Heart right ventricle (tissue), 16 donors: ENCODE measurements around the gene TRAPPC5. TPM values are rescaled to one million over a fixed set of nuclear protein-coding genes. Genes with fewer than 3 reads are reported as not detected.

Experiments used
- ATAC-seq, 8 donors: fragments of 200-7000 bp; cut with Tn5 transposase; one replicate each; pipeline ENCODE4 v1.9.1; 2020; ENCODE audit warnings: mild to moderate bottlenecking in 8 of 8, moderate library complexity in 8 of 8, moderate number of reproducible peaks in 1 of 8
- DNase-seq, 2 donors: peaks; one replicate each; pipeline ENCODE4 v3.0.0-alpha.2; 2020
- H3K27ac ChIP-seq, 10 donors: fragments of 200-600 bp; sonication (generic) in 2 of 10; one replicate each; pipeline versions ENCODE4 v1.5.0 to v1.8.0; 2020 to 2022; ENCODE audit warnings: mild to moderate bottlenecking in 3 of 10
- H3K27me3 ChIP-seq, 7 donors: fragments of 200-600 bp; one replicate each; pipeline ENCODE4 v1.8.0; 2021 to 2022; ENCODE audit warnings: mild to moderate bottlenecking in 2 of 7
- H3K36me3 ChIP-seq, 9 donors: fragments of 200-600 bp; sonication (generic) in 1 of 9; one replicate each; pipeline versions ENCODE4 v1.5.0 to v1.8.0; 2020 to 2022; ENCODE audit warnings: mild to moderate bottlenecking in 2 of 9
- H3K4me1 ChIP-seq, 9 donors: fragments of 200-600 bp; sonication (generic) in 1 of 9; one replicate each; pipeline versions ENCODE4 v1.5.0 to v1.8.0; 2020 to 2022; ENCODE audit warnings: mild to moderate bottlenecking in 4 of 9
- H3K4me3 ChIP-seq, 10 donors: fragments of 200-600 bp; sonication (generic) in 2 of 10; one replicate each; pipeline versions ENCODE4 v1.5.0 to v1.8.0; 2020 to 2022; ENCODE audit warnings: mild to moderate bottlenecking in 7 of 10, moderate library complexity in 2 of 10
- H3K9me3 ChIP-seq, 11 donors: fragments of 200-600 bp in 10 of 11; sonication (generic) in 2 of 11; one replicate each; pipeline versions ENCODE4 v1.5.0 to v1.8.0; 2013 to 2022; ENCODE audit warnings: mild to moderate bottlenecking in 2 of 11, control low read depth in 1 of 11, moderate library complexity in 1 of 11
- CTCF ChIP-seq, 9 donors: fragments of 200-600 bp; sonication (generic) in 2 of 9; IDR thresholded peaks; one replicate each; pipeline versions ENCODE4 v1.5.0 to v1.8.0; 2021 to 2022; ENCODE audit warnings: antibody characterized with exemption in 9 of 9, mild to moderate bottlenecking in 5 of 9, moderate library complexity in 1 of 9
- WGBS, 2 donors: extraction: QIAGEN DNeasy Blood & Tissue Kit; methylation state at CpG; one replicate each; pipeline ENCODE4 v1.1.7; 2013; ENCODE audit warnings: inconsistent platforms in 1 of 2; 5-methylcytosine and 5-hydroxymethylcytosine counted together
- intact Hi-C, 10 donors: fragments of 100-400 bp; cut with DNase I; formaldehyde crosslinking; loops; one replicate each; pipeline versions ENCODE4 v1.11.1 to v1.14.2; 2022
- polyA plus RNA-seq, 2 donors: library from polyadenylated mRNA; stranded (reverse); fragments of 200-250 nt; gene quantifications; one replicate each; pipeline ENCODE4 v1.2.3, GENCODE V29; 2013
- total RNA-seq, 10 donors: library from RNA; stranded (reverse); fragmentation: NEBNext Ultra II Directional in 3 of 10; extraction: Animal tissue kit (Norgen Biotek cat#: 25700) in 3 of 10; gene quantifications; one replicate each; pipeline versions ENCODE4 v1.2.1 to v1.2.4, GENCODE V29; 2021 to 2023
- donor health status: Arrhythmogenic right ventricular cardiomyopathy.
- donor health status: ischemic (EF 13 %, LVEDD 7.1; RV severe dilation, severe dysfunction).
- donor health status: healthy with polysubstance abuse.
- donor health status: DM: no; HTN: yes; CAD: no.
- donor health status: DM: no; HTN: no; CAD: no.
- donor health status: ischemic (EF 25% LVEDD 6.9; RV normal size, moderate dysfunction).
- donor health status: ischemic (EF 25% LVEDD 5.7; RV mildly dilated, moderate dysfunction).
- donor health status: healthy.
- donor health status: DM: yes; HTN: yes; CAD: no.
- donor health status: Ischemic cardiomyopathy.
- donor health status: ischemic (EF 35%, LVEDD 5.7; RV mildly dilated, moderate dysfunction).
- donor health status: nonischemic (EF 11% LVEDD 7.7; RV severe dilation, severe dysfunction).
- donor health status: DM: yes; HTN: yes; CAD: no.
- donor health status: PGD.
- donor health status: ischemic (EF 29% LVEDD 5.4; RV normal size, mild dysfunction).
- donor health status: nonischemic (EF 23%, LVEDD 6.1; RV moderate dilation, normal function).

TRAPPC5 gene
- total and polyA plus RNA-seq, 12 donors, result 75.3 to 388 (median 93.3) TPM

- TF ChIP-seq CTCF (IDR thresholded peaks at IDR 0.05), result no peak
- Histone ChIP-seq H3K4me1 (no peaks in the 10 kb centered on the region), H3K4me3 (no peak overlapping the region), H3K36me3 (no peaks in the 10 kb centered on the region), H3K27ac (no peak overlapping the region), H3K27me3 (peaks cover 4 to 50% (median 25%) of the 10 kb centered on the region in 7 donors), H3K9me3 (no peaks in the 10 kb centered on the region)
- DNase-seq, result no peak
- intact Hi-C loops, result loop anchor here in 1 of 10 donors (10.0 kb wide), 1 partner anchor 102 kb away; no protein-coding TSS in a partner anchor
- 70 to 71% methylated on average over 13 of the region's 13 CpGs for WGBS, 2 donors
- no peak for ATAC-seq
Measured at GRCh38 chr19:7692417-7693088, 11.9 kb downstream of the TRAPPC5 start.

- no peak for ATAC-seq
- no peak for DNase-seq
- Histone ChIP-seq H3K4me3 (no peak overlapping the region), H3K9me3 (no peaks in the 10 kb centered on the region), H3K4me1 (peaks cover 0 to 3% (median 0%) of the 10 kb centered on the region in 9 donors), H3K27me3 (peaks cover 4 to 62% (median 38%) of the 10 kb centered on the region in 7 donors), H3K27ac (no peak overlapping the region), H3K36me3 (no peaks in the 10 kb centered on the region)
- WGBS, 2 donors, result 54 to 68% methylated on average over 4 of the region's 4 CpGs
- intact Hi-C loops, result loop anchor here in 1 of 10 donors (10.0 kb wide), 1 partner anchor 100 kb away; no protein-coding TSS in a partner anchor
- no peak for TF ChIP-seq CTCF (IDR thresholded peaks at IDR 0.05)
Measured at GRCh38 chr19:7694499-7694898, 13.9 kb downstream of the TRAPPC5 start.

DNA sequence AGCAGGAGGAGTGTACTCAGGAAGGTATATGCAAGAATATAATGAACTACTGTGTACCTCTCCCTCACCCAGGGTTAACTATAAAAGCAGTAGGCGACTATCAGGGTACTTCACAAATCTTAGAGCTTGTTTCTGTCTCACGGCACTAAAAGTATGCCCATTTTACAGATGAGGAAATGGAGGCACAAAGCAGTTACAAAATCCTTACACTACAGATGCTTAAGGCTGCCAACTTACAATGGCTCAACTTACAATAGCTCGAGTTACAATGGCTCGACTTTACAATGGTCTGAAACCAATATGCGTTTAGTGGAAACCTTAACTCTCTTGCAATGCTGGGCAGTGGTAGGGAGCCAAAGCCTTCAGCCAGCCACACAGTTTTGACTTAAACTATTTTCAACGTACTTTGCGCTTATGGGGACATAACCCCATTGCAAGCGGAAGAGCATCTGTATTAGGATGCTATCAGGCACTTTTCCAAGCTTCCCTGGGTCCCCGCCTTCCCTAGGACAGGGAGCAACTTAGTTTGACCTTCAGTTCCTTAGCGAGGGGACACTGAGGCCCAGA is 17.2 kb downstream of the TRAPPC5 start:
- H3K27me3 ChIP-seq, result peaks cover 4 to 70% (median 50%) of the 10 kb centered on the region in 7 donors
- no peak for TF ChIP-seq CTCF (IDR thresholded peaks at IDR 0.05)
- H3K27ac ChIP-seq, result no peak overlapping the region
- H3K9me3 ChIP-seq, result no peaks in the 10 kb centered on the region
- no peak overlapping the region for H3K4me3 ChIP-seq
- DNase-seq (no peak), ATAC-seq (no peak)
- H3K36me3 ChIP-seq, result no peaks in the 10 kb centered on the region
- peaks cover 0 to 5% (median 0%) of the 10 kb centered on the region in 9 donors for H3K4me1 ChIP-seq
- intact Hi-C loops, result loop anchor here in 1 of 10 donors (10.0 kb wide), 1 partner anchor 97 kb away; no protein-coding TSS in a partner anchor
- WGBS, 2 donors, result 79 to 85% methylated on average over 10 of the region's 10 CpGs

DNA sequence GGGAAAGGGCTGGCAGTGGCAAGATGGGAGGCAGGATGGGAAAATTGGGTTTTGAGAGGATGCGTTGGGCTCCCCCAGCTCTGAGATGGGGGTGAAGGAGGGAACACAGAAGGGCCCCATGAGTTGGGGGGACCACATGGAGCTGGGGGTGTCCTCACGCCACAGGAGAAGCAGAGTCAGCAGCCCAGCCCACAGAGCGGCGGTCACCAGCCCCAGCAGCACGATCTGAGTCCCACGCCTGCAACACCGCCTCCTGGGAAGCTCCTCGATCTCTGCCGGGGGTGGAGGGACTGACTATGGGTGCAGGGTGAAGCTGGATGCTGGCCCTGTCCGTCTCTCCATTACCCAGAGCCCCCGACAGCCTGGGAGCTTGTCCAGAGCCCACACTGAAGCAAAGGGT is 17.9 kb downstream of the TRAPPC5 start:
- peaks cover 0 to 5% (median 0%) of the 10 kb centered on the region in 9 donors for H3K4me1 ChIP-seq
- H3K27ac ChIP-seq, result no peak overlapping the region
- intact Hi-C loops, result loop anchor here in 1 of 10 donors (10.0 kb wide), 1 partner anchor 96 kb away; no protein-coding TSS in a partner anchor
- TF ChIP-seq CTCF (IDR thresholded peaks at IDR 0.05), result no peak
- no peak overlapping the region for H3K4me3 ChIP-seq
- DNase-seq, result no peak
- peaks cover 4 to 76% (median 50%) of the 10 kb centered on the region in 7 donors for H3K27me3 ChIP-seq
- WGBS, 2 donors, result 16 to 22% methylated on average over 11 of the region's 11 CpGs
- no peaks in the 10 kb centered on the region for H3K36me3 ChIP-seq
- no peaks in the 10 kb centered on the region for H3K9me3 ChIP-seq
- no peak for ATAC-seq
